H1 (cell line): ENCODE data around the gene ZFAND3. TPM values are rescaled to one million over a fixed set of nuclear protein-coding genes. Genes with fewer than 3 reads are reported as not detected.

ENCODE experiments used
- BRCA1 ChIP-seq: IDR thresholded peaks from 2 replicates; pipeline ENCODE4 v1.6.1; 2012; ENCODE audit warnings: low read depth, low read length, improper control_type of control experiment
- EP300 ChIP-seq, 2 experiments: IDR thresholded peaks; 1 replicate in 1 of 2; 2 replicates in 1 of 2; pipeline ENCODE4 v1.6.1; 2011 to 2012; ENCODE audit warnings: low read depth in 2 of 2, low read length in 2 of 2, mild to moderate bottlenecking in 2 of 2, borderline replicate concordance in 1 of 2, inconsistent platforms in 1 of 2, moderate library complexity in 1 of 2
- GABPA ChIP-seq: IDR thresholded peaks from 2 replicates; pipeline ENCODE4 v1.6.1; 2011; ENCODE audit warnings: mild to moderate bottlenecking, low read length, moderate library complexity, borderline replicate concordance; ENCODE audit not compliant: insufficient read depth
- JUND ChIP-seq: IDR thresholded peaks from 2 replicates; pipeline ENCODE4 v1.6.1; 2011; ENCODE audit warnings: mild to moderate bottlenecking, improper control_type of control experiment, low read length
- SAP30 ChIP-seq: fragments of 300-600 bp; sonication (generic); IDR thresholded peaks from 2 replicates; pipeline ENCODE4 v1.7.1; 2012; ENCODE audit warnings: low read length, moderate library complexity, mild to moderate bottlenecking, inconsistent platforms; ENCODE audit not compliant: insufficient read depth, insufficient replicate concordance
- TBP ChIP-seq: IDR thresholded peaks from 2 replicates; pipeline ENCODE4 v1.6.1; 2011; ENCODE audit warnings: low read depth, low read length, improper control_type of control experiment
- TCF12 ChIP-seq: IDR thresholded peaks from 2 replicates; pipeline ENCODE4 v1.6.1; 2011; ENCODE audit warnings: low read depth, mild to moderate bottlenecking, low read length
- polyA plus RNA-seq, 7 experiments: library from polyadenylated mRNA; depleted of rRNA in 3 of 7; stranded (reverse) in 5 of 7; unstranded in 2 of 7; fragments of >200 nt in 5 of 7; fragments of 200-250 nt in 2 of 7; gene quantifications; 1 replicate in 5 of 7; 2 replicates in 1 of 7; 4 replicates in 1 of 7; pipeline versions ENCODE4 v1.2.1 to v1.2.3, GENCODE V29; 2011 to 2013; ENCODE audit warnings: missing spikeins in 2 of 7, mixed read lengths in 2 of 7
- total RNA-seq: library from RNA; stranded (reverse); fragmentation: NEBNext Ultra II Directional; extraction: Animal tissue kit (Norgen Biotek cat#: 25700); gene quantifications from 2 replicates; pipeline ENCODE4 v1.2.1, GENCODE V29; 2021
- TF ChIP-seq, protein P1 (sequence below): fragments of 300-600 bp; sonication (generic); IDR thresholded peaks from 2 replicates; pipeline ENCODE4 v1.7.1; 2012; ENCODE audit warnings: low read length, moderate library complexity, mild to moderate bottlenecking, inconsistent platforms; ENCODE audit not compliant: insufficient replicate concordance
- TF ChIP-seq, protein P2 (sequence below), 3 experiments: IDR thresholded peaks; 1 replicate in 2 of 3; 2 replicates in 1 of 3; pipeline versions ENCODE4 v1.5.1 to v1.6.1; 2011; ENCODE audit warnings: low read length in 3 of 3, mild to moderate bottlenecking in 3 of 3, inconsistent platforms in 2 of 3, low read depth in 1 of 3, moderate library complexity in 1 of 3; ENCODE audit not compliant: insufficient read depth in 1 of 3; ENCODE audit errors: control extremely low read depth in 1 of 3

The ZFAND3 gene
- total and polyA plus RNA-seq, 2 of the 8 experiments (the other 6 are each of a cell fraction or from before 2014, with no cell fraction given), result 13.0 to 51.3 TPM

DNA sequence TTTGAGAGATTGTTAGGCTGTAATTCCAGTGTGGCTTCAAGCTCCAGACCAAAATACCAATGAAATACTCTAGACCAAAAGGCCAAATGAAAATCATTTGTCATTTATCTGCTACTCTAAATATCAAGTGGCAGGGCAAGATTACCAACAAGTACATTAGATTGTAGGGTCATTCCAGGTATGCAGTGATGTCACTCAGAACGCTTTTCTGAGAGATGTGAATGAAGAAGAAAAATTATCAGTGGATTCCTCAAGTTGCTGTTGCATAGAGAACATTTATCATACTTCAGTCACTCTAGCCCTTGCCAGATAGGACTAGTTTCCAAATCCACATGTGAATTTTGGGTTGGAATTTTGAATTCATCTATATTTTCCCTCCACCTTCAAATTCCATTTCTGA, 65.0 kb downstream of the ZFAND3 start (continued):
- TF ChIP-seq, protein P1, sequence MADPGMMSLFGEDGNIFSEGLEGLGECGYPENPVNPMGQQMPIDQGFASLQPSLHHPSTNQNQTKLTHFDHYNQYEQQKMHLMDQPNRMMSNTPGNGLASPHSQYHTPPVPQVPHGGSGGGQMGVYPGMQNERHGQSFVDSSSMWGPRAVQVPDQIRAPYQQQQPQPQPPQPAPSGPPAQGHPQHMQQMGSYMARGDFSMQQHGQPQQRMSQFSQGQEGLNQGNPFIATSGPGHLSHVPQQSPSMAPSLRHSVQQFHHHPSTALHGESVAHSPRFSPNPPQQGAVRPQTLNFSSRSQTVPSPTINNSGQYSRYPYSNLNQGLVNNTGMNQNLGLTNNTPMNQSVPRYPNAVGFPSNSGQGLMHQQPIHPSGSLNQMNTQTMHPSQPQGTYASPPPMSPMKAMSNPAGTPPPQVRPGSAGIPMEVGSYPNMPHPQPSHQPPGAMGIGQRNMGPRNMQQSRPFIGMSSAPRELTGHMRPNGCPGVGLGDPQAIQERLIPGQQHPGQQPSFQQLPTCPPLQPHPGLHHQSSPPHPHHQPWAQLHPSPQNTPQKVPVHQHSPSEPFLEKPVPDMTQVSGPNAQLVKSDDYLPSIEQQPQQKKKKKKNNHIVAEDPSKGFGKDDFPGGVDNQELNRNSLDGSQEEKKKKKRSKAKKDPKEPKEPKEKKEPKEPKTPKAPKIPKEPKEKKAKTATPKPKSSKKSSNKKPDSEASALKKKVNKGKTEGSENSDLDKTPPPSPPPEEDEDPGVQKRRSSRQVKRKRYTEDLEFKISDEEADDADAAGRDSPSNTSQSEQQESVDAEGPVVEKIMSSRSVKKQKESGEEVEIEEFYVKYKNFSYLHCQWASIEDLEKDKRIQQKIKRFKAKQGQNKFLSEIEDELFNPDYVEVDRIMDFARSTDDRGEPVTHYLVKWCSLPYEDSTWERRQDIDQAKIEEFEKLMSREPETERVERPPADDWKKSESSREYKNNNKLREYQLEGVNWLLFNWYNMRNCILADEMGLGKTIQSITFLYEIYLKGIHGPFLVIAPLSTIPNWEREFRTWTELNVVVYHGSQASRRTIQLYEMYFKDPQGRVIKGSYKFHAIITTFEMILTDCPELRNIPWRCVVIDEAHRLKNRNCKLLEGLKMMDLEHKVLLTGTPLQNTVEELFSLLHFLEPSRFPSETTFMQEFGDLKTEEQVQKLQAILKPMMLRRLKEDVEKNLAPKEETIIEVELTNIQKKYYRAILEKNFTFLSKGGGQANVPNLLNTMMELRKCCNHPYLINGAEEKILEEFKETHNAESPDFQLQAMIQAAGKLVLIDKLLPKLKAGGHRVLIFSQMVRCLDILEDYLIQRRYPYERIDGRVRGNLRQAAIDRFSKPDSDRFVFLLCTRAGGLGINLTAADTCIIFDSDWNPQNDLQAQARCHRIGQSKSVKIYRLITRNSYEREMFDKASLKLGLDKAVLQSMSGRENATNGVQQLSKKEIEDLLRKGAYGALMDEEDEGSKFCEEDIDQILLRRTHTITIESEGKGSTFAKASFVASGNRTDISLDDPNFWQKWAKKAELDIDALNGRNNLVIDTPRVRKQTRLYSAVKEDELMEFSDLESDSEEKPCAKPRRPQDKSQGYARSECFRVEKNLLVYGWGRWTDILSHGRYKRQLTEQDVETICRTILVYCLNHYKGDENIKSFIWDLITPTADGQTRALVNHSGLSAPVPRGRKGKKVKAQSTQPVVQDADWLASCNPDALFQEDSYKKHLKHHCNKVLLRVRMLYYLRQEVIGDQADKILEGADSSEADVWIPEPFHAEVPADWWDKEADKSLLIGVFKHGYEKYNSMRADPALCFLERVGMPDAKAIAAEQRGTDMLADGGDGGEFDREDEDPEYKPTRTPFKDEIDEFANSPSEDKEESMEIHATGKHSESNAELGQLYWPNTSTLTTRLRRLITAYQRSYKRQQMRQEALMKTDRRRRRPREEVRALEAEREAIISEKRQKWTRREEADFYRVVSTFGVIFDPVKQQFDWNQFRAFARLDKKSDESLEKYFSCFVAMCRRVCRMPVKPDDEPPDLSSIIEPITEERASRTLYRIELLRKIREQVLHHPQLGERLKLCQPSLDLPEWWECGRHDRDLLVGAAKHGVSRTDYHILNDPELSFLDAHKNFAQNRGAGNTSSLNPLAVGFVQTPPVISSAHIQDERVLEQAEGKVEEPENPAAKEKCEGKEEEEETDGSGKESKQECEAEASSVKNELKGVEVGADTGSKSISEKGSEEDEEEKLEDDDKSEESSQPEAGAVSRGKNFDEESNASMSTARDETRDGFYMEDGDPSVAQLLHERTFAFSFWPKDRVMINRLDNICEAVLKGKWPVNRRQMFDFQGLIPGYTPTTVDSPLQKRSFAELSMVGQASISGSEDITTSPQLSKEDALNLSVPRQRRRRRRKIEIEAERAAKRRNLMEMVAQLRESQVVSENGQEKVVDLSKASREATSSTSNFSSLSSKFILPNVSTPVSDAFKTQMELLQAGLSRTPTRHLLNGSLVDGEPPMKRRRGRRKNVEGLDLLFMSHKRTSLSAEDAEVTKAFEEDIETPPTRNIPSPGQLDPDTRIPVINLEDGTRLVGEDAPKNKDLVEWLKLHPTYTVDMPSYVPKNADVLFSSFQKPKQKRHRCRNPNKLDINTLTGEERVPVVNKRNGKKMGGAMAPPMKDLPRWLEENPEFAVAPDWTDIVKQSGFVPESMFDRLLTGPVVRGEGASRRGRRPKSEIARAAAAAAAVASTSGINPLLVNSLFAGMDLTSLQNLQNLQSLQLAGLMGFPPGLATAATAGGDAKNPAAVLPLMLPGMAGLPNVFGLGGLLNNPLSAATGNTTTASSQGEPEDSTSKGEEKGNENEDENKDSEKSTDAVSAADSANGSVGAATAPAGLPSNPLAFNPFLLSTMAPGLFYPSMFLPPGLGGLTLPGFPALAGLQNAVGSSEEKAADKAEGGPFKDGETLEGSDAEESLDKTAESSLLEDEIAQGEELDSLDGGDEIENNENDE, result no peak
- TF ChIP-seq BRCA1 (no peak), JUND (no peak), GABPA (no peak), TCF12 (no peak), EP300 (IDR thresholded peaks at IDR 0.05; ENCODE audit: borderline replicate concordance in 1 of 2, low read depth in 2 of 2, low read length in 2 of 2) (no peak), SAP30 (no peak), TBP (no peak)
- TF ChIP-seq, protein P2, sequence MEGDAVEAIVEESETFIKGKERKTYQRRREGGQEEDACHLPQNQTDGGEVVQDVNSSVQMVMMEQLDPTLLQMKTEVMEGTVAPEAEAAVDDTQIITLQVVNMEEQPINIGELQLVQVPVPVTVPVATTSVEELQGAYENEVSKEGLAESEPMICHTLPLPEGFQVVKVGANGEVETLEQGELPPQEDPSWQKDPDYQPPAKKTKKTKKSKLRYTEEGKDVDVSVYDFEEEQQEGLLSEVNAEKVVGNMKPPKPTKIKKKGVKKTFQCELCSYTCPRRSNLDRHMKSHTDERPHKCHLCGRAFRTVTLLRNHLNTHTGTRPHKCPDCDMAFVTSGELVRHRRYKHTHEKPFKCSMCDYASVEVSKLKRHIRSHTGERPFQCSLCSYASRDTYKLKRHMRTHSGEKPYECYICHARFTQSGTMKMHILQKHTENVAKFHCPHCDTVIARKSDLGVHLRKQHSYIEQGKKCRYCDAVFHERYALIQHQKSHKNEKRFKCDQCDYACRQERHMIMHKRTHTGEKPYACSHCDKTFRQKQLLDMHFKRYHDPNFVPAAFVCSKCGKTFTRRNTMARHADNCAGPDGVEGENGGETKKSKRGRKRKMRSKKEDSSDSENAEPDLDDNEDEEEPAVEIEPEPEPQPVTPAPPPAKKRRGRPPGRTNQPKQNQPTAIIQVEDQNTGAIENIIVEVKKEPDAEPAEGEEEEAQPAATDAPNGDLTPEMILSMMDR (IDR thresholded peaks at IDR 0.05; ENCODE audit: control extremely low read depth in 1 of 3, insufficient read depth in 1 of 3, low read depth in 1 of 3, low read length in 3 of 3), result no peak
